ENCODE measurements around the gene H2AZ2.

Gene H2AZ2

GRCh38 chr7:44784364-44784763 lies 63.5 kb downstream of the H2AZ2 start:
- DNase-seq (ENCODE audit: low spot score): no peak

GRCh38 chr7:44783407-44783806 lies 64.5 kb downstream of the H2AZ2 start:
- DNase-seq (ENCODE audit: low spot score): no peak

- DNase-seq (ENCODE audit: low spot score): no peak
These were observed 65.4 kb downstream of the H2AZ2 start for GRCh38 chr7:44782460-44782859.

All from ecto neural progenitor cell (in vitro differentiated cells).